ENCODE measurements around the gene IGF2R.

The IGF2R gene

GRCh38 chr6:159941286-159942113, 27.4 kb upstream of the IGF2R start:
- CTCF ChIA-PET = interaction anchor here (1.1 kb wide), 1 partner anchor 78 kb away, joined by 6 read pairs; no protein-coding TSS in a partner anchor
- DNase-seq (ENCODE audit: extremely low spot score) = peak; percentile 23
- no peak for TF ChIP-seq ZNF384 (IDR thresholded peaks at IDR 0.05)
- TF ChIP-seq TARDBP (IDR thresholded peaks at IDR 0.05) = no peak
- no peak for TF ChIP-seq ARNT (IDR thresholded peaks at IDR 0.05)
- TF ChIP-seq L3MBTL2 (conservative IDR thresholded peaks at IDR 0.05) = no peak
- no peak for TF ChIP-seq NFRKB (IDR thresholded peaks at IDR 0.05)
- no peak for TF ChIP-seq FOXK2 (IDR thresholded peaks at IDR 0.05)
- no peak for TF ChIP-seq PKNOX1 (IDR thresholded peaks at IDR 0.05)
- no peak for TF ChIP-seq FOXM1 (IDR thresholded peaks at IDR 0.05; ENCODE audit: borderline replicate concordance)
- TF ChIP-seq LEF1 (IDR thresholded peaks at IDR 0.05; ENCODE audit: borderline replicate concordance) = no peak
- no peak for TF ChIP-seq SP1 (IDR thresholded peaks at IDR 0.05)
- no peak for TF ChIP-seq FOXA1 (IDR thresholded peaks at IDR 0.05)
- POLR2A ChIA-PET = no interaction called here

- TF ChIP-seq ARNT (IDR thresholded peaks at IDR 0.05) = no peak
- no peak for TF ChIP-seq ELF4 (IDR thresholded peaks at IDR 0.05)
- TF ChIP-seq FOXA1 (IDR thresholded peaks at IDR 0.05) = no peak
- no peak for TF ChIP-seq SUZ12 (IDR thresholded peaks at IDR 0.05)
- no peak for TF ChIP-seq L3MBTL2 (conservative IDR thresholded peaks at IDR 0.05)
- TF ChIP-seq NFRKB (IDR thresholded peaks at IDR 0.05) = no peak
- TF ChIP-seq TARDBP (IDR thresholded peaks at IDR 0.05) = no peak
- no peak for TF ChIP-seq FOXM1 (IDR thresholded peaks at IDR 0.05; ENCODE audit: borderline replicate concordance)
- TF ChIP-seq ZNF384 (IDR thresholded peaks at IDR 0.05) = no peak
- no peak for TF ChIP-seq LEF1 (IDR thresholded peaks at IDR 0.05; ENCODE audit: borderline replicate concordance)
- TF ChIP-seq BHLHE40 (IDR thresholded peaks at IDR 0.05; ENCODE audit: borderline replicate concordance) = no peak
- TF ChIP-seq SP1 (IDR thresholded peaks at IDR 0.05) = no peak
- TF ChIP-seq CTBP1 (IDR thresholded peaks at IDR 0.05; ENCODE audit: borderline replicate concordance) = no peak
- no peak for TF ChIP-seq FOXK2 (IDR thresholded peaks at IDR 0.05)
- TF ChIP-seq HDGF (IDR thresholded peaks at IDR 0.05; ENCODE audit: borderline replicate concordance) = no peak
- TF ChIP-seq PKNOX1 (IDR thresholded peaks at IDR 0.05) = no peak
- ChIA-PET CTCF (interaction anchor here (0.5 to 1.4 kb wide), 2 partner anchors 114 to 590 kb away, joined by 3 to 5 read pairs; no protein-coding TSS in a partner anchor), POLR2A (no interaction called here)
- no peak for DNase-seq (ENCODE audit: extremely low spot score)
These were observed 25.7 kb upstream of the IGF2R start for GRCh38 chr6:159943101-159943632.

DNA sequence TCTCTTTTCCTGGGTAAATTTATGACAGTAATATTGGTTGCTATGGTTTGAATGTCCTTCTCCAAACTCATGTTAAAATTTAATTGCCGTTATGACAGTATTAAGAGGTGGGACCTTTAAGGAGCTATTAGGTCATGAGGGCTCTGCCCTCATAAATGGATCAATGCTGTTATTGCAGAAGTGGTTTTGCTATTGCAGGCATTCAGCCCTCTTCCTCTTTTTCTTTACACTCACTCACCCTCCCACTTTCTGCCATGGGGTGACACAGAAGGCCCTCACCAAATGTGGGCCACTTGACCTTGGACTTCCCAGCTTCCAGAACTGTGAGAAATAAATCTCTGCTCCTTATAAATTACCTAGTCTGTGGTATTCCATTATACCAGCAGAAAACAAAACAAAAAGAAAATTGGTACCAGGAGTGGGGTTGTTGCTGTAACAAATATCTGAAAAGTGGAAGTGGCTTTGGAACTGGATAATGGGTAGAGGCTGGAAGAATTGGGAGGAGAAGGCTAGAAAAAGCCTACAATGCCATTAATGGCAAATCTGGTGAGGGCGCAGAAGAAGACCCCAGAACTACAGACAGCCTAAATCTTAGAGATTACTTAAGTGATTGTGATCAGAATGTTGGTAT, 24.8 kb upstream of the IGF2R start:
- POLR2A ChIA-PET = no interaction called here
- DNase-seq (ENCODE audit: extremely low spot score) = no peak
- CTCF ChIA-PET = interaction anchor here (1.4 kb wide), 1 partner anchor 589 kb away, joined by 3 read pairs; no protein-coding TSS in a partner anchor
- TF ChIP-seq BHLHE40 (IDR thresholded peaks at IDR 0.05; ENCODE audit: borderline replicate concordance) (no peak), ZNF384 (IDR thresholded peaks at IDR 0.05) (no peak)

DNA sequence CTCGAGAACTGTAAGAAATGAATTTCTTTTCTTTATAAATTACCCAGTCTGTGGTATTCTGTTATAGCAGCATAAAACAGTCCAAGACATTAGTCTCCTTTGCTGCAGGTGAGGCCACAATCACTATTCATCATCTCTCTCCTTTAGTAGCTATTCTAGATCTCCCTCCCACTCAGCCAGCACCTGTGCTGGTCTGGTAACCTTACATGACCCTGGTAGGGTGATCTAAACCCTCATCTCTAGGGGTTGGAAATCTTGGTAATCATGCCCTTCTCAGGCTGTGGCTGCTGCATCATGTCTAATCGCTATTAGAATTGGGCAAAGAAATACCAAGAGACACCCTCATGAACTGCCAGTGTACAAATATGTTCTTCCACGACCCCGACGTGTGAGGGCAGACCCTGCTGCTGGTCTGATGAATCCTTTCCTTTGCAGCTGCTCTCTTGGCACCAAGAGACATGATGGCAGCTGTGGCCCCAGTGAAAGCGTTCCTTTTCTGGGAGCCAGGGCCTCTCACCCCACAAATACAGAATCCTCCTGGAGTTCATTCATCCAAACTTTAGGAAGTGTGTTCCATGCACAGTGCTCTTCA, 23.0 kb upstream of the IGF2R start:
- DNase-seq (ENCODE audit: extremely low spot score) = no peak
- CTCF ChIA-PET = no interaction called here
- POLR2A ChIA-PET = no interaction called here
- no peak for TF ChIP-seq ARNT (IDR thresholded peaks at IDR 0.05)
- TF ChIP-seq FOXA1 (IDR thresholded peaks at IDR 0.05) = no peak
- no peak for TF ChIP-seq BHLHE40 (IDR thresholded peaks at IDR 0.05; ENCODE audit: borderline replicate concordance)
- no peak for TF ChIP-seq ZNF384 (IDR thresholded peaks at IDR 0.05)
- TF ChIP-seq SUZ12 (IDR thresholded peaks at IDR 0.05) = no peak
- TF ChIP-seq FOXK2 (IDR thresholded peaks at IDR 0.05) = no peak

DNA sequence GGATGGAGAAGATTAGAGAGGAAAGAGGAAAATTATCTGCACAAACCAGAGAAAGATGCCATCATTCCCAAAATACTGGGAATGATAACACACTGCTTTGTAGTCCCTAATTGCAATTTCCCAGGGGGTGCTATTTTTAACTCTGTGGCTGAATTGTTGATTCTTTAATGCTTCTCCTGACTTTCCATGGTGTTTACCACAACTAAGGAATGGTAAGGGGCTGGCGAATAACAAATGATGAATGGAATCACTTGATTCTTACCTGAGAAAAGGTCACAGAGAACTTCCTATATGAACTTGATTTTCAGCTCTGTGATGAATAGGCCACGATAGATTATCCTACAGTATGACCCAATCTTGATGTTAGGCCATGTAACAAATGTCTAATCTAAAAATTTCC, 22.0 kb upstream of the IGF2R start:
- POLR2A ChIA-PET = no interaction called here
- CTCF ChIA-PET = no interaction called here
- no peak for TF ChIP-seq LEF1 (IDR thresholded peaks at IDR 0.05; ENCODE audit: borderline replicate concordance)
- no peak for TF ChIP-seq TARDBP (IDR thresholded peaks at IDR 0.05)
- TF ChIP-seq ARNT (IDR thresholded peaks at IDR 0.05) = no peak
- no peak for TF ChIP-seq FOXA1 (IDR thresholded peaks at IDR 0.05)
- TF ChIP-seq FOXK2 (IDR thresholded peaks at IDR 0.05) = no peak
- no peak for TF ChIP-seq HDGF (IDR thresholded peaks at IDR 0.05; ENCODE audit: borderline replicate concordance)
- no peak for TF ChIP-seq SP1 (IDR thresholded peaks at IDR 0.05)
- TF ChIP-seq NFRKB (IDR thresholded peaks at IDR 0.05) = no peak
- no peak for TF ChIP-seq FOXM1 (IDR thresholded peaks at IDR 0.05; ENCODE audit: borderline replicate concordance)
- no peak for TF ChIP-seq CTBP1 (IDR thresholded peaks at IDR 0.05; ENCODE audit: borderline replicate concordance)
- no peak for TF ChIP-seq SUZ12 (IDR thresholded peaks at IDR 0.05)
- no peak for TF ChIP-seq L3MBTL2 (conservative IDR thresholded peaks at IDR 0.05)
- TF ChIP-seq ZNF384 (IDR thresholded peaks at IDR 0.05) = no peak
- no peak for TF ChIP-seq PKNOX1 (IDR thresholded peaks at IDR 0.05)
- TF ChIP-seq ELF4 (IDR thresholded peaks at IDR 0.05) = no peak
- no peak for DNase-seq (ENCODE audit: extremely low spot score)

All from HEK293T (cell line).